Pancreas (tissue), 10 donors: ENCODE measurements around the gene MATK. TPM values are rescaled to one million over a fixed set of nuclear protein-coding genes. Genes with fewer than 3 reads are reported as not detected.

Source experiments
- ATAC-seq, 4 donors: fragments of 200-7000 bp; cut with Tn5 transposase; one replicate each; pipeline versions ENCODE4 v1.8.0 to v1.9.1; 2020; ENCODE audit warnings: mild to moderate bottlenecking in 4 of 4, moderate library complexity in 4 of 4
- DNase-seq, 6 donors: peaks; one replicate each; pipeline ENCODE4 v3.0.0-alpha.2; 2020
- FAIRE-seq: peaks from 2 replicates; lab custom pipeline; 2012; peaks lifted over from hg19 to GRCh38; lab: Jason Lieb, UNC
- H3K27ac ChIP-seq, 4 donors: fragments of 200-600 bp; sonication (generic); 1 replicate in 3 of 4; 2 replicates in 1 of 4; pipeline versions ENCODE4 v1.5.0 to v1.8.0; 2020
- H3K27me3 ChIP-seq, 4 donors: fragments of 200-600 bp; one replicate each; pipeline ENCODE4 v1.8.0; 2021
- H3K36me3 ChIP-seq, 3 donors: fragments of 200-600 bp; sonication (generic) in 1 of 3; one replicate each; pipeline versions ENCODE4 v1.5.0 to v1.8.0; 2020 to 2021
- H3K4me1 ChIP-seq, 3 donors: fragments of 200-600 bp; one replicate each; pipeline ENCODE4 v1.8.0; 2021
- H3K4me3 ChIP-seq, 4 donors: fragments of 200-600 bp; sonication (generic) in 2 of 4; one replicate each; pipeline versions ENCODE4 v1.5.0 to v1.8.0; 2020 to 2021
- H3K9me3 ChIP-seq, 4 donors: fragments of 200-600 bp; one replicate each; pipeline ENCODE4 v1.8.0; 2021
- CTCF ChIP-seq, 4 donors: fragments of 200-600 bp; sonication (generic) in 3 of 4; IDR thresholded peaks; one replicate each; pipeline versions ENCODE4 v1.5.0 to v1.8.0; 2021; ENCODE audit warnings: antibody characterized with exemption in 4 of 4
- WGBS, 2 donors: extraction: QIAGEN DNeasy Blood & Tissue Kit; methylation state at CpG; one replicate each; pipeline ENCODE4 v1.1.7; 2013; 5-methylcytosine and 5-hydroxymethylcytosine counted together
- intact Hi-C, 3 donors: fragments of 100-400 bp; cut with DNase I; formaldehyde crosslinking; loops; one replicate each; pipeline versions ENCODE4 v1.11.1 to v1.14.2; 2022
- polyA plus RNA-seq, 2 donors: library from polyadenylated mRNA; stranded (reverse); fragments of 200-250 nt; gene quantifications; one replicate each; pipeline ENCODE4 v1.2.3, GENCODE V29; 2013
- total RNA-seq, 6 donors: library from RNA; stranded (reverse); fragmentation: NEBNext Ultra II Directional in 4 of 6; extraction: Animal tissue kit (Norgen Biotek cat#: 25700) in 4 of 6; gene quantifications; one replicate each; pipeline versions ENCODE4 v1.2.1 to v1.2.4, GENCODE V29; 2021 to 2023
- donor health status: healthy with polysubstance abuse.
- donor health status: DM: no; HTN: no; CAD: no; lungs with moderate emphysema.
- donor health status: DM: no; HTN: no; CAD: no.
- donor health status: control.
- donor health status: control.
- donor health status: Bipolar disorder and iron deficiency.
- donor health status: DM: yes; HTN: yes; CAD: no.
- donor health status: DM: no; HTN: no; CAD: no.
- donor health status: DM: no; HTN: no; CAD: no.
- donor health status: DM: yes; HTN: yes; CAD: no.

MATK gene
- total and polyA plus RNA-seq, 8 donors, result 0.69 to 3.9 (median 1.7) TPM; not detected in 2

DNA sequence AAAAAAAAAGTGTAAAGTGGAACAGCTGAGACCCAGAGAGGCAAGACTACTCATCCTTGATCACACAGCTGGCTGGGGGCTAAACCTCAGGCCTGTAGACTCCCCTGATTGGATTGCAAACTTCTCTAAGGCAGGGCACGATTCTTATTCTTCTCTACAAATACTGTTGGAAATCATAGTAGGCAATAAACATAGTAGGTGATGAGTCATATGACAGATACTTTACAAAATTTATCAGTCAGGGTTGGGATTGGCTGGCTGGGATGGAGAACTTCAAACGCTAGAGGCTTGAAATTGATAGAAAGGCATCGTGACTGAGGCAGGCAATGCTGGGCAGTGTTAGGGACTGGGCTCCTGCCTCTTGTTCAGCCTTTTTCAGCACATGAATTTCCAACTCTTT, 5.9 kb upstream of the MATK start:
- Histone ChIP-seq H3K27me3 (no peaks in the 10 kb centered on the region), H3K4me1 (no peaks in the 10 kb centered on the region), H3K9me3 (no peaks in the 10 kb centered on the region), H3K36me3 (no peaks in the 10 kb centered on the region), H3K4me3 (no peak overlapping the region), H3K27ac (no peak overlapping the region)
- intact Hi-C loops, result no loop called here
- no peak for TF ChIP-seq CTCF (IDR thresholded peaks at IDR 0.05)
- no peak for ATAC-seq
- FAIRE-seq, result no peak
- DNase-seq, result no peak
- 57 to 62% methylated on average over 3 of the region's 3 CpGs for WGBS, 2 donors

DNA sequence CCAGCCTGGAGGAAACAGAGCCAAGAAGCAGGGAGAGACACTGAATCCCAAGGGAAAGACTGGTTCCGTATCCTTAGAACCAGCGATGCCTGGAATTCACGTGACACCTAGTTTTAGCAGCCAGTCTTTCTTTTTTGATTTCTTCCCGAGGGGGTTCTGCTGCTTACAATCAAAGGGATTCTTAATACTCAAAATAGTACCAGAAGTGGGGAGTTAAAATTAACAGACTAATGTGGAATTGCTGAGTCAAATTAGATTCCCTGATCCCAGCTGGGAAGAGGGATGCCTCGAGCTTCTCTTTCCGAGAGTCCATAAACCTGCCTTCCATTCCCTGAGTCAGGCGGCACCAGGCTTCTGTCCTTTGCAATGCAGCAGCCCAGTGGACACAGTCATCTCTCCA, 4.8 kb upstream of the MATK start:
- intact Hi-C loops, result no loop called here
- no peaks in the 10 kb centered on the region for H3K27me3 ChIP-seq
- no peak overlapping the region for H3K4me3 ChIP-seq
- 76 to 80% methylated on average over 7 of the region's 7 CpGs for WGBS, 2 donors
- no peak overlapping the region for H3K27ac ChIP-seq
- no peak for DNase-seq
- FAIRE-seq, result no peak
- H3K36me3 ChIP-seq, result no peaks in the 10 kb centered on the region
- TF ChIP-seq CTCF (IDR thresholded peaks at IDR 0.05), result no peak
- ATAC-seq, result no peak
- no peaks in the 10 kb centered on the region for H3K9me3 ChIP-seq
- H3K4me1 ChIP-seq, result no peaks in the 10 kb centered on the region

- Histone ChIP-seq H3K27ac (no peak overlapping the region), H3K27me3 (no peaks in the 10 kb centered on the region), H3K4me1 (no peaks in the 10 kb centered on the region), H3K36me3 (no peaks in the 10 kb centered on the region), H3K9me3 (no peaks in the 10 kb centered on the region), H3K4me3 (no peak overlapping the region)
- DNase-seq (no peak), FAIRE-seq (no peak), ATAC-seq (no peak)
- TF ChIP-seq CTCF (IDR thresholded peaks at IDR 0.05), result no peak
- 48 to 69% methylated on average over 6 of the region's 6 CpGs for WGBS, 2 donors
- intact Hi-C loops, result no loop called here
Measured at GRCh38 chr19:3790209-3790734, 4.1 kb upstream of the MATK start.

- 45 to 47% methylated on average over 15 of the region's 16 CpGs for WGBS, 2 donors
- no peak overlapping the region for H3K27ac ChIP-seq
- H3K4me1 ChIP-seq, result no peaks in the 10 kb centered on the region
- DNase-seq (no peak), ATAC-seq (no peak), FAIRE-seq (no peak)
- no peaks in the 10 kb centered on the region for H3K27me3 ChIP-seq
- H3K9me3 ChIP-seq, result no peaks in the 10 kb centered on the region
- no peak for TF ChIP-seq CTCF (IDR thresholded peaks at IDR 0.05)
- H3K4me3 ChIP-seq, result no peak overlapping the region
- intact Hi-C loops, result no loop called here
- no peaks in the 10 kb centered on the region for H3K36me3 ChIP-seq
Measured at GRCh38 chr19:3788996-3789778, 3.0 kb upstream of the MATK start.

DNA sequence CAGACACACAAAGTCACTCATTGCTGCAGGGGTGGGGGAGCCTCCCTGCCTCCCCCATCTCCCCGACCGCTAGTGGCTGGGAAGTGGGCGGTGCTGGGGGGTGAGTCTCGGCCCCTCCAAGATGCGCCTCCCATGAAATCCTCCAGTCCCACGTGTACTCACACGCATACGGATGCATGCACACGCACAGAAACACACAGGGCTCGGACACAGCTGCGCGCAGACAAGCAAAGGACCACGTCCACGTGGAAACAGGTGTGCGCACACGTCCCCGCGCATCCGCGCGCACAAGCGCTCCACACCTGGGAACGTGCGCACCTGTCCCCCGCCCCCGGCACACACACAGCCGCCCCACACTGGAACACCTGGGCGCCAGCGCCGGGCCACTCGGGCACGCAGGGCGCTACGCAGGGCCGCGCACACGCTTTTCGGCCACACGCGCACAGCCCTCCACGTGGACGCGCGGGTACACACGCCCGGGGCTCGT, 687 bp downstream of the MATK start:
- Histone ChIP-seq H3K36me3 (no peaks in the 10 kb centered on the region), H3K4me1 (no peaks in the 10 kb centered on the region), H3K27me3 (no peaks in the 10 kb centered on the region), H3K9me3 (peaks cover 0 to 4% (median 0%) of the 10 kb centered on the region in 4 donors), H3K27ac (no peak overlapping the region), H3K4me3 (peak overlapping the region in 2 of 4 donors; percentile 5 to 38)
- 0 to 1% methylated on average over 43 to 47 of the region's 47 CpGs for WGBS, 2 donors
- no peak for TF ChIP-seq CTCF (IDR thresholded peaks at IDR 0.05)
- FAIRE-seq, result no peak
- no peak for DNase-seq
- intact Hi-C loops, result no loop called here
- peak in 3 of 4 donors; percentile 17 to 52 (median 25) for ATAC-seq
